HepG2 (cell line): Measurements from ENCODE around the gene IGSF21. TPM values are rescaled to one million over a fixed set of nuclear protein-coding genes. Genes with fewer than 3 reads are reported as not detected.

Experiments used
- ATAC-seq: fragments of 200-7000 bp; cut with Tn5 transposase; 3 replicates; pipeline ENCODE4 v1.9.1; 2020; ENCODE audit warnings: mild to moderate bottlenecking, moderate library complexity
- BruUV-seq: library from RNA; stranded (reverse); fragments of 400-500 nt; replicated peaks from 2 replicates; lab custom pipeline; 2021; lab: Mats Ljungman, UMichigan
- CTCF ChIA-PET: fragments of 300-600 bp; formaldehyde crosslinking; extraction: SDS; loops from one replicate; lab custom pipeline; 2021; ENCODE audit warnings: low total read pairs, inconsistent platforms, low intra/inter-chr PET ratio; lab: Yijun Ruan, JAX
- POLR2A ChIA-PET: fragments of 350-600 bp; sonication (Branson Sonifier 250); formaldehyde crosslinking; loops from one replicate; lab custom pipeline; 2020; ENCODE audit warnings: antibody characterized with exemption, inconsistent platforms; lab: Yijun Ruan, JAX
- DNase-seq: peaks from one replicate; pipeline ENCODE4 v3.0.0-alpha.2; 2015; ENCODE audit warnings: low spot score
- FAIRE-seq: peaks from 3 replicates; lab custom pipeline; 2011; peaks lifted over from hg19 to GRCh38; lab: Jason Lieb, UNC
- H2AFZ ChIP-seq: one replicate; pipeline ENCODE4 v1.6.1; 2011; ENCODE audit warnings: low read length, inconsistent platforms
- H3K27ac ChIP-seq: fragments of 300-600 bp; 3 replicates; pipeline ENCODE4 v1.8.0; 2011; ENCODE audit warnings: mixed run types, mild to moderate bottlenecking, mixed read lengths, low read length, inconsistent platforms; ENCODE audit not compliant: insufficient read depth; ENCODE audit errors: extremely low read length
- H3K27me3 ChIP-seq, 2 experiments: fragments of 200-600 bp in 1 of 2; 2 replicates in 1 of 2; 3 replicates in 1 of 2; pipeline versions ENCODE4 v1.6.0 to v1.8.0; 2011; ENCODE audit warnings: low read length in 2 of 2, mild to moderate bottlenecking in 2 of 2, moderate library complexity in 2 of 2, inconsistent platforms in 1 of 2; ENCODE audit not compliant: insufficient read depth in 2 of 2, control insufficient read depth in 1 of 2
- H3K36me3 ChIP-seq, 2 experiments: fragments of 200-600 bp in 1 of 2; replicated peaks in 1 of 2; 2 replicates in 1 of 2; 3 replicates in 1 of 2; pipeline versions ENCODE4 v1.5.1 to v1.8.0; 2011; ENCODE audit warnings: low read length in 2 of 2, inconsistent platforms in 1 of 2; ENCODE audit not compliant: insufficient read depth in 2 of 2, control insufficient read depth in 1 of 2
- H3K4me1 ChIP-seq: 2 replicates; pipeline ENCODE4 v1.5.1; 2012; ENCODE audit warnings: low read length, inconsistent platforms; ENCODE audit not compliant: insufficient read depth
- H3K4me2 ChIP-seq: 2 replicates; pipeline ENCODE4 v1.6.0; 2011; ENCODE audit warnings: low read depth, low read length, inconsistent platforms
- H3K4me3 ChIP-seq, 3 experiments: fragments of 200-600 bp in 1 of 3; sonication (generic), shearing (Covaris generic) in 1 of 3; replicated peaks in 1 of 3; 2 replicates each; pipeline ENCODE4 v1.5.1; 2011 to 2016; ENCODE audit warnings: low read length in 3 of 3, inconsistent platforms in 2 of 3, low read depth in 2 of 3, mild to moderate bottlenecking in 2 of 3, control low read depth in 1 of 3, mixed read lengths in 1 of 3; ENCODE audit not compliant: insufficient read depth in 1 of 3
- H3K79me2 ChIP-seq: one replicate; pipeline ENCODE4 v1.6.1; 2011; ENCODE audit warnings: low read length, inconsistent platforms; ENCODE audit not compliant: insufficient read depth
- H3K9ac ChIP-seq: 2 replicates; pipeline ENCODE4 v1.6.0; 2011; ENCODE audit warnings: mild to moderate bottlenecking, low read depth, low read length, inconsistent platforms; ENCODE audit not compliant: insufficient read depth
- H3K9me3 ChIP-seq: 2 replicates; pipeline ENCODE4 v1.5.1; 2012; ENCODE audit warnings: mild to moderate bottlenecking, low read length
- H4K20me1 ChIP-seq: 2 replicates; pipeline ENCODE4 v1.6.0; 2011; ENCODE audit warnings: inconsistent platforms, mild to moderate bottlenecking, low read length, moderate library complexity; ENCODE audit not compliant: insufficient read depth
- CEBPB ChIP-seq: IDR thresholded peaks from 2 replicates; pipeline ENCODE4 v1.6.1; 2011; ENCODE audit warnings: low read depth, low read length, improper control_type of control experiment, borderline replicate concordance
- FOXC1 ChIP-seq: sonication (generic); formaldehyde crosslinking; IDR thresholded peaks from 2 replicates; pipeline ENCODE4 v1.8.0; 2022; ENCODE audit warnings: mild to moderate bottlenecking, missing genetic modification reagents, borderline replicate concordance
- GMEB1 ChIP-seq: sonication (generic); formaldehyde crosslinking; IDR thresholded peaks from 2 replicates; pipeline ENCODE4 v1.5.1; 2020; ENCODE audit warnings: missing genetic modification reagents, mild to moderate bottlenecking, borderline replicate concordance
- GRHL1 ChIP-seq: sonication (generic); formaldehyde crosslinking; conservative IDR thresholded peaks from 2 replicates; pipeline ENCODE4 v1.8.0; 2022; ENCODE audit warnings: missing genetic modification reagents
- HES4 ChIP-seq: sonication (generic); formaldehyde crosslinking; IDR thresholded peaks from 2 replicates; pipeline ENCODE4 v1.9.0; 2021; ENCODE audit warnings: mild to moderate bottlenecking, missing genetic modification reagents, borderline replicate concordance
- SMAD9 ChIP-seq: sonication (generic); formaldehyde crosslinking; IDR thresholded peaks from 2 replicates; pipeline ENCODE4 v1.5.1; 2020; ENCODE audit warnings: mild to moderate bottlenecking, missing genetic modification reagents
- SNAPC4 ChIP-seq: sonication (generic); formaldehyde crosslinking; IDR thresholded peaks from 2 replicates; pipeline ENCODE4 v1.4.0; 2020; ENCODE audit warnings: mild to moderate bottlenecking, missing genetic modification reagents
- ZMYM2 ChIP-seq: sonication (generic); formaldehyde crosslinking; IDR thresholded peaks from 2 replicates; pipeline ENCODE4 v1.8.0; 2022; ENCODE audit warnings: mild to moderate bottlenecking, missing genetic modification reagents
- ZNF124 ChIP-seq: sonication (generic); formaldehyde crosslinking; IDR thresholded peaks from 2 replicates; pipeline ENCODE4 v1.4.0; 2020; ENCODE audit warnings: missing genetic modification reagents
- ZNF530 ChIP-seq: sonication (generic); formaldehyde crosslinking; IDR thresholded peaks from 2 replicates; pipeline ENCODE4 v1.5.0; 2020; ENCODE audit warnings: low read depth, mild to moderate bottlenecking, missing genetic modification reagents
- WGBS: methylation state at CpG from one replicate; pipeline ENCODE4 v1.1.6; 2017; ENCODE audit warnings: low lambda C conversion rate; 5-methylcytosine and 5-hydroxymethylcytosine counted together
- in situ Hi-C: cut with HindIII; loops from 2 replicates; pipeline ENCODE4 v1.10.0; 2017; ENCODE audit warnings: low pct_unique_long_range_greater_than_20kb; ENCODE audit not compliant: extremely low pct_ligation_motif_present
- intact Hi-C: fragments of 100-400 bp; cut with micrococcal nuclease; formaldehyde crosslinking; loops from one replicate; pipeline ENCODE4 v1.10.0; 2022; ENCODE audit not compliant: unreplicated experiment
- polyA plus RNA-seq, 8 experiments: library from polyadenylated mRNA; depleted of rRNA in 3 of 8; stranded (reverse) in 7 of 8; unstranded in 1 of 8; fragments of >200 nt; fragmentation: Illumina TruSeq in 4 of 8; extraction: Trizol in 4 of 8; gene quantifications; 2 replicates each; pipeline versions ENCODE4 v1.2.1 to v1.2.3, GENCODE V29; 2011 to 2016; ENCODE audit warnings: low read depth in 4 of 8, missing spikeins in 1 of 8, mixed read lengths in 1 of 8; ENCODE audit not compliant: insufficient read depth in 1 of 8
- total RNA-seq, 5 experiments: library from RNA; depleted of rRNA; stranded (reverse); fragments of >200 nt; fragmentation: Illumina TruSeq; extraction: Trizol; gene quantifications; 2 replicates each; pipeline ENCODE4 v1.2.3, GENCODE V29; 2016; ENCODE audit warnings: low read depth in 1 of 5

Gene IGSF21
- total and polyA plus RNA-seq, 2 of the 13 experiments (the other 11 are each of a cell fraction or from before 2014, with no cell fraction given) = not detected

GRCh38 chr1:18060366-18060765 is 47.2 kb upstream of the IGSF21 start:
- no TSS peak for BruUV-seq
- no peak for DNase-seq

GRCh38 chr1:18062185-18062584 is 45.4 kb upstream of the IGSF21 start:
- no peaks in the 10 kb centered on the region for H3K79me2 ChIP-seq
- POLR2A ChIA-PET = no interaction called here
- H3K27ac ChIP-seq = no peak overlapping the region
- intact Hi-C loops = no loop called here
- DNase-seq (no peak), FAIRE-seq (no peak), ATAC-seq (no peak)
- H3K27me3 ChIP-seq = peaks cover 0 to 11% of the 10 kb centered on the region in 2 experiments; a peak in 2 of 5 replicates
- CTCF ChIA-PET = no interaction called here
- in situ Hi-C loops = no loop called here
- H3K9me3 ChIP-seq = no peaks in the 10 kb centered on the region
- H4K20me1 ChIP-seq = no peaks in the 10 kb centered on the region
- H3K36me3 ChIP-seq = no peaks in the 10 kb centered on the region
- BruUV-seq = no TSS peak
- no peak overlapping the region for H3K9ac ChIP-seq
- no peak overlapping the region for H3K4me2 ChIP-seq
- WGBS = 33% methylated on average over 3 of the region's 3 CpGs
- no peaks in the 10 kb centered on the region for H3K4me1 ChIP-seq
- H3K4me3 ChIP-seq = no peak overlapping the region
- H2AFZ ChIP-seq = no peak overlapping the region
- TF ChIP-seq ZNF124 (CRISPR knock-in tag) (no peak), ZMYM2 (CRISPR knock-in tag) (no peak), SMAD9 (CRISPR knock-in tag) (no peak), CEBPB (no peak), FOXC1 (no peak), GMEB1 (CRISPR knock-in tag) (no peak), HES4 (CRISPR knock-in tag) (no peak), SNAPC4 (CRISPR knock-in tag) (no peak), GRHL1 (CRISPR knock-in tag) (no peak)

More at GRCh38 chr1:18060366-18060765, 47.2 kb upstream of the IGSF21 start:
- no peak overlapping the region for H3K27ac ChIP-seq
- ATAC-seq = no peak
- WGBS = 62% methylated on average over 14 of the region's 14 CpGs
- no peaks in the 10 kb centered on the region for H3K79me2 ChIP-seq
- H3K4me2 ChIP-seq = no peak overlapping the region
- ChIA-PET POLR2A (no interaction called here), CTCF (no interaction called here)
- no peak overlapping the region for H2AFZ ChIP-seq
- no peaks in the 10 kb centered on the region for H3K36me3 ChIP-seq
- intact Hi-C loops = no loop called here
- peaks cover 0 to 11% of the 10 kb centered on the region in 2 experiments; a peak in 2 of 5 replicates for H3K27me3 ChIP-seq
- in situ Hi-C loops = no loop called here
- H3K9ac ChIP-seq = no peak overlapping the region
- H3K4me3 ChIP-seq = no peak overlapping the region
- no peak for TF ChIP-seq ZNF530 (CRISPR knock-in tag)
- TF ChIP-seq FOXC1 = no peak
- no peaks in the 10 kb centered on the region for H4K20me1 ChIP-seq
- FAIRE-seq = no peak
- no peaks in the 10 kb centered on the region for H3K9me3 ChIP-seq
- H3K4me1 ChIP-seq = no peaks in the 10 kb centered on the region
